ENCODE data around the gene TSHZ3. TPM values are rescaled to one million over a fixed set of nuclear protein-coding genes. Genes with fewer than 3 reads are reported as not detected.

The TSHZ3 gene
- polyA plus RNA-seq, 5 donors = 31.2 to 43.1 (median 35.2) TPM

- DNase-seq = no peak
These were observed 58.2 kb downstream of the TSHZ3 start for GRCh38 chr19:31290931-31291590.

- DNase-seq = no peak
These were observed 59.3 kb downstream of the TSHZ3 start for GRCh38 chr19:31289976-31290375.

- DNase-seq = no peak
These were observed 59.8 kb downstream of the TSHZ3 start for GRCh38 chr19:31289381-31289880.

GRCh38 chr19:31286491-31286890 is 62.7 kb downstream of the TSHZ3 start:
- no peak for DNase-seq

GRCh38 chr19:31285744-31286143 is 63.5 kb downstream of the TSHZ3 start:
- DNase-seq = peak in 1 of 2 donors; percentile 14

GRCh38 chr19:31284621-31285020 is 64.6 kb downstream of the TSHZ3 start:
- DNase-seq = no peak

GRCh38 chr19:31283701-31284100 is 65.5 kb downstream of the TSHZ3 start:
- no peak for DNase-seq

- DNase-seq = no peak
These were observed 66.9 kb downstream of the TSHZ3 start for GRCh38 chr19:31282346-31282745.

- DNase-seq = no peak
These were observed 68.8 kb downstream of the TSHZ3 start for GRCh38 chr19:31280287-31281006.

GRCh38 chr19:31279436-31279765 is 69.8 kb downstream of the TSHZ3 start:
- DNase-seq = no peak

GRCh38 chr19:31278555-31279435 is 70.4 kb downstream of the TSHZ3 start:
- DNase-seq = no peak

GRCh38 chr19:31277516-31277915 is 71.7 kb downstream of the TSHZ3 start:
- no peak for DNase-seq

GRCh38 chr19:31276831-31277230 is 72.4 kb downstream of the TSHZ3 start:
- DNase-seq = no peak

GRCh38 chr19:31275068-31275334 is 74.2 kb downstream of the TSHZ3 start:
- no peak for DNase-seq

GRCh38 chr19:31274251-31275067 is 74.8 kb downstream of the TSHZ3 start:
- no peak for DNase-seq

GRCh38 chr19:31272583-31273106 is 76.6 kb downstream of the TSHZ3 start:
- DNase-seq = no peak

- no peak for DNase-seq
These were observed 77.8 kb downstream of the TSHZ3 start for GRCh38 chr19:31271306-31271911.

- DNase-seq = no peak
These were observed 78.3 kb downstream of the TSHZ3 start for GRCh38 chr19:31270897-31271296.

GRCh38 chr19:31269425-31270127 is 79.7 kb downstream of the TSHZ3 start:
- no peak for DNase-seq

- DNase-seq = no peak
These were observed 80.4 kb downstream of the TSHZ3 start for GRCh38 chr19:31268751-31269383.

Measured in right lung (tissue), 5 donors.